Loucy (cell line): ENCODE measurements around the gene HLA-DOA.

Experiments used
- CTCF ChIP-seq: fragments of 200-600 bp; sonication (generic); conservative IDR thresholded peaks from 2 replicates; pipeline ENCODE4 v1.5.1; 2014; ENCODE audit warnings: mild to moderate bottlenecking, antibody characterized with exemption, low read length
- EZH2phosphoT487 ChIP-seq: fragments of 200-600 bp; IDR thresholded peaks from 2 replicates; pipeline ENCODE4 v1.6.1; 2018; ENCODE audit warnings: antibody characterized with exemption, mild to moderate bottlenecking, moderate library complexity, borderline replicate concordance

GRCh38 chr6:33024521-33024920, 15.1 kb upstream of the HLA-DOA start:
- TF ChIP-seq CTCF: no peak
- TF ChIP-seq EZH2phosphoT487: no peak
